HepG2 (cell line): Measurements from ENCODE around the gene NOTUM. TPM values are rescaled to one million over a fixed set of nuclear protein-coding genes. Genes with fewer than 3 reads are reported as not detected.
A peak's percentile ranks its signal among the peaks of the same experiment; 100 is the strongest.

Experiments used
- ARID2 ChIP-seq: sonication (generic); formaldehyde crosslinking; IDR thresholded peaks from 2 replicates; pipeline ENCODE4 v1.8.1; 2022; ENCODE audit warnings: mild to moderate bottlenecking, missing genetic modification reagents, borderline replicate concordance
- ARNTL ChIP-seq: sonication (generic); formaldehyde crosslinking; IDR thresholded peaks from 2 replicates; pipeline ENCODE4 v1.4.0; 2020; ENCODE audit warnings: mild to moderate bottlenecking, missing genetic modification reagents
- CCAR2 ChIP-seq: fragments of 200-400 bp; formaldehyde crosslinking; optimal IDR thresholded peaks from 2 replicates; pipeline ENCODE3; 2018; ENCODE audit warnings: low read depth, mild to moderate bottlenecking, low read length, moderate library complexity
- CCDC6 ChIP-seq: sonication (generic); formaldehyde crosslinking; IDR thresholded peaks from 2 replicates; pipeline ENCODE4 v1.8.1; 2022; ENCODE audit warnings: mild to moderate bottlenecking, missing genetic modification reagents, moderate library complexity
- FOXA1 ChIP-seq, 2 experiments: fragments of 450-650 bp in 1 of 2; sonication (generic) in 1 of 2; formaldehyde crosslinking in 1 of 2; IDR thresholded peaks; 2 replicates each; pipeline versions ENCODE4 v1.4.0 to v1.6.1; 2016 to 2020; ENCODE audit warnings: missing genetic modification reagents in 1 of 2
- HDAC2 ChIP-seq: sonication (generic); formaldehyde crosslinking; IDR thresholded peaks from 2 replicates; pipeline ENCODE4 v1.4.0; 2020; ENCODE audit warnings: missing genetic modification reagents
- MIXL1 ChIP-seq: IDR thresholded peaks from 2 replicates; pipeline ENCODE4 v1.6.1; 2016
- NPAS2 ChIP-seq: sonication (generic); formaldehyde crosslinking; IDR thresholded peaks from 2 replicates; pipeline ENCODE4 v1.8.0; 2022; ENCODE audit warnings: mild to moderate bottlenecking, missing genetic modification reagents, borderline replicate concordance
- NR2F1 ChIP-seq, 2 experiments: fragments of 450-650 bp in 1 of 2; formaldehyde crosslinking in 1 of 2; IDR thresholded peaks; 2 replicates each; pipeline versions ENCODE4 v1.5.0 to v1.6.1; 2016 to 2020; ENCODE audit warnings: mild to moderate bottlenecking in 1 of 2, missing compliant biosample characterization in 1 of 2, missing genetic modification reagents in 1 of 2, moderate library complexity in 1 of 2
- SAP130 ChIP-seq: IDR thresholded peaks from 2 replicates; pipeline ENCODE4 v1.6.1; 2016; ENCODE audit warnings: low read depth
- SYNCRIP ChIP-seq: fragments of 200-400 bp; formaldehyde crosslinking; IDR thresholded peaks from 2 replicates; pipeline ENCODE4 v1.6.1; 2018; ENCODE audit warnings: mild to moderate bottlenecking, low read depth, low read length; ENCODE audit not compliant: insufficient read depth
- TP53 ChIP-seq: sonication (generic); formaldehyde crosslinking; conservative IDR thresholded peaks from 2 replicates; pipeline ENCODE4 v1.4.0; 2020; ENCODE audit warnings: missing genetic modification reagents
- ZSCAN22 ChIP-seq: sonication (generic); formaldehyde crosslinking; IDR thresholded peaks from 2 replicates; pipeline ENCODE4 v1.4.0; 2020; ENCODE audit warnings: mild to moderate bottlenecking, missing genetic modification reagents
- polyA plus RNA-seq, 8 experiments: library from polyadenylated mRNA; depleted of rRNA in 3 of 8; stranded (reverse) in 7 of 8; unstranded in 1 of 8; fragments of >200 nt; fragmentation: Illumina TruSeq in 4 of 8; extraction: Trizol in 4 of 8; gene quantifications; 2 replicates each; pipeline versions ENCODE4 v1.2.1 to v1.2.3, GENCODE V29; 2011 to 2016; ENCODE audit warnings: low read depth in 4 of 8, missing spikeins in 1 of 8, mixed read lengths in 1 of 8; ENCODE audit not compliant: insufficient read depth in 1 of 8
- total RNA-seq, 5 experiments: library from RNA; depleted of rRNA; stranded (reverse); fragments of >200 nt; fragmentation: Illumina TruSeq; extraction: Trizol; gene quantifications; 2 replicates each; pipeline ENCODE4 v1.2.3, GENCODE V29; 2016; ENCODE audit warnings: low read depth in 1 of 5
- TF ChIP-seq, protein P1 (sequence below): sonication (generic); formaldehyde crosslinking; IDR thresholded peaks from 2 replicates; pipeline ENCODE4 v1.4.0; 2020; ENCODE audit warnings: missing genetic modification reagents
- TF ChIP-seq, protein P2 (sequence below): sonication (generic); formaldehyde crosslinking; IDR thresholded peaks from 2 replicates; pipeline ENCODE4 v1.5.0; 2020; ENCODE audit warnings: mild to moderate bottlenecking, missing genetic modification reagents
- TF ChIP-seq, protein P3 (sequence below): sonication (generic); formaldehyde crosslinking; IDR thresholded peaks from 2 replicates; pipeline ENCODE4 v1.4.0; 2020; ENCODE audit warnings: missing genetic modification reagents, borderline replicate concordance
- TF ChIP-seq, protein P4 (sequence below): fragments of 450-650 bp; IDR thresholded peaks from 2 replicates; pipeline ENCODE4 v1.6.1; 2017

Gene NOTUM
- total and polyA plus RNA-seq, 2 of the 13 experiments (the other 11 are each of a cell fraction or from before 2014, with no cell fraction given), result 150 to 160 TPM

DNA sequence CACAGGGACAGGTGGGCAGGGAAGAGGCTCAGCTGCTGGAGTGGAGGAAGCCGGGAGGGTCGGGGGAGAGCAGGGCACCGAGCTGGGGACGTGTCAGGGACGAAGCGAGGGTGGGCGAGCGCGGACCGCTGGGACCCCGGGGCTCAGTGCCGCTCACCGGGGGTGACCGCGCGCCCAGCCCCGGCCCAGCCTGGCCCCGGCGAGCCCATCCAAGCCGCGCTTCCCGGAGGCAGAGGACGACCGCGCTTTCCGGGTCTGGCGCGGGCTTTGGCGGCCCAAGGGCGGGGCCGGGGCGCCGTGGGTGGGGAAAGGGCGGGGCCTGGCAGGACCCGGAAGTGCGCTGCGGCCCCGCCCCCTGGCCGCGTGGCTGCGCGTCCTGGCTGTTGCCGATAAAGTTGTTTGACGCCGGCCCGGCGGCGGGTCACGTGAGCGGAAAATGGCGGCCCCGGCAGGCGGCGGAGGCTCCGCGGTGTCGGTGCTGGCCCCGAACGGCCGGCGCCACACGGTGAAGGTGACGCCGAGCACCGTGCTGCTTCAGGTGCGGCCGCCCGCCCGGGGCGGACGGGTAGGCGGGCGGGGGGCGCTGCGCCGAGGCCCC is 16.3 kb upstream of the NOTUM start, which contains the start of gene ASPSCR1 (continued):
- TF ChIP-seq SYNCRIP (no peak), TP53 (CRISPR knock-in tag) (no peak), SAP130 (CRISPR knock-in tag) (peak; percentile 95), NR2F1 (CRISPR knock-in tag; IDR thresholded peaks at IDR 0.05) (peak in 1 of 2 experiments; percentile 13; a peak in 1 of 4 replicates), CCDC6 (peak; percentile 86), MIXL1 (CRISPR knock-in tag) (no peak), FOXA1 (IDR thresholded peaks at IDR 0.05) (no peak), FOXA1 (CRISPR knock-in tag; IDR thresholded peaks at IDR 0.05) (peak; percentile 82), ARNTL (0 out of 2 replicates have a peak, but pooled peaks have one; percentile 51), NPAS2 (CRISPR knock-in tag) (no peak), HDAC2 (CRISPR knock-in tag) (no peak; the same call in 1 of the 2 replicates), ZSCAN22 (CRISPR knock-in tag) (no peak), ARID2 (CRISPR knock-in tag) (peak; percentile 96), CCAR2 (no peak)
- TF ChIP-seq, protein P1, sequence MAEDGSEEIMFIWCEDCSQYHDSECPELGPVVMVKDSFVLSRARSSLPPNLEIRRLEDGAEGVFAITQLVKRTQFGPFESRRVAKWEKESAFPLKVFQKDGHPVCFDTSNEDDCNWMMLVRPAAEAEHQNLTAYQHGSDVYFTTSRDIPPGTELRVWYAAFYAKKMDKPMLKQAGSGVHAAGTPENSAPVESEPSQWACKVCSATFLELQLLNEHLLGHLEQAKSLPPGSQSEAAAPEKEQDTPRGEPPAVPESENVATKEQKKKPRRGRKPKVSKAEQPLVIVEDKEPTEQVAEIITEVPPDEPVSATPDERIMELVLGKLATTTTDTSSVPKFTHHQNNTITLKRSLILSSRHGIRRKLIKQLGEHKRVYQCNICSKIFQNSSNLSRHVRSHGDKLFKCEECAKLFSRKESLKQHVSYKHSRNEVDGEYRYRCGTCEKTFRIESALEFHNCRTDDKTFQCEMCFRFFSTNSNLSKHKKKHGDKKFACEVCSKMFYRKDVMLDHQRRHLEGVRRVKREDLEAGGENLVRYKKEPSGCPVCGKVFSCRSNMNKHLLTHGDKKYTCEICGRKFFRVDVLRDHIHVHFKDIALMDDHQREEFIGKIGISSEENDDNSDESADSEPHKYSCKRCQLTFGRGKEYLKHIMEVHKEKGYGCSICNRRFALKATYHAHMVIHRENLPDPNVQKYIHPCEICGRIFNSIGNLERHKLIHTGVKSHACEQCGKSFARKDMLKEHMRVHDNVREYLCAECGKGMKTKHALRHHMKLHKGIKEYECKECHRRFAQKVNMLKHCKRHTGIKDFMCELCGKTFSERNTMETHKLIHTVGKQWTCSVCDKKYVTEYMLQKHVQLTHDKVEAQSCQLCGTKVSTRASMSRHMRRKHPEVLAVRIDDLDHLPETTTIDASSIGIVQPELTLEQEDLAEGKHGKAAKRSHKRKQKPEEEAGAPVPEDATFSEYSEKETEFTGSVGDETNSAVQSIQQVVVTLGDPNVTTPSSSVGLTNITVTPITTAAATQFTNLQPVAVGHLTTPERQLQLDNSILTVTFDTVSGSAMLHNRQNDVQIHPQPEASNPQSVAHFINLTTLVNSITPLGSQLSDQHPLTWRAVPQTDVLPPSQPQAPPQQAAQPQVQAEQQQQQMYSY (CRISPR knock-in tag), result no peak; the same call in 1 of the 2 replicates
- TF ChIP-seq, protein P2, sequence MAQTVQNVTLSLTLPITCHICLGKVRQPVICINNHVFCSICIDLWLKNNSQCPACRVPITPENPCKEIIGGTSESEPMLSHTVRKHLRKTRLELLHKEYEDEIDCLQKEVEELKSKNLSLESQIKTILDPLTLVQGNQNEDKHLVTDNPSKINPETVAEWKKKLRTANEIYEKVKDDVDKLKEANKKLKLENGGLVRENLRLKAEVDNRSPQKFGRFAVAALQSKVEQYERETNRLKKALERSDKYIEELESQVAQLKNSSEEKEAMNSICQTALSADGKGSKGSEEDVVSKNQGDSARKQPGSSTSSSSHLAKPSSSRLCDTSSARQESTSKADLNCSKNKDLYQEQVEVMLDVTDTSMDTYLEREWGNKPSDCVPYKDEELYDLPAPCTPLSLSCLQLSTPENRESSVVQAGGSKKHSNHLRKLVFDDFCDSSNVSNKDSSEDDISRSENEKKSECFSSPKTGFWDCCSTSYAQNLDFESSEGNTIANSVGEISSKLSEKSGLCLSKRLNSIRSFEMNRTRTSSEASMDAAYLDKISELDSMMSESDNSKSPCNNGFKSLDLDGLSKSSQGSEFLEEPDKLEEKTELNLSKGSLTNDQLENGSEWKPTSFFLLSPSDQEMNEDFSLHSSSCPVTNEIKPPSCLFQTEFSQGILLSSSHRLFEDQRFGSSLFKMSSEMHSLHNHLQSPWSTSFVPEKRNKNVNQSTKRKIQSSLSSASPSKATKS (CRISPR knock-in tag), result no peak
- TF ChIP-seq, protein P3, sequence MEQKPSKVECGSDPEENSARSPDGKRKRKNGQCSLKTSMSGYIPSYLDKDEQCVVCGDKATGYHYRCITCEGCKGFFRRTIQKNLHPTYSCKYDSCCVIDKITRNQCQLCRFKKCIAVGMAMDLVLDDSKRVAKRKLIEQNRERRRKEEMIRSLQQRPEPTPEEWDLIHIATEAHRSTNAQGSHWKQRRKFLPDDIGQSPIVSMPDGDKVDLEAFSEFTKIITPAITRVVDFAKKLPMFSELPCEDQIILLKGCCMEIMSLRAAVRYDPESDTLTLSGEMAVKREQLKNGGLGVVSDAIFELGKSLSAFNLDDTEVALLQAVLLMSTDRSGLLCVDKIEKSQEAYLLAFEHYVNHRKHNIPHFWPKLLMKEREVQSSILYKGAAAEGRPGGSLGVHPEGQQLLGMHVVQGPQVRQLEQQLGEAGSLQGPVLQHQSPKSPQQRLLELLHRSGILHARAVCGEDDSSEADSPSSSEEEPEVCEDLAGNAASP, result no peak
- TF ChIP-seq, protein P4, sequence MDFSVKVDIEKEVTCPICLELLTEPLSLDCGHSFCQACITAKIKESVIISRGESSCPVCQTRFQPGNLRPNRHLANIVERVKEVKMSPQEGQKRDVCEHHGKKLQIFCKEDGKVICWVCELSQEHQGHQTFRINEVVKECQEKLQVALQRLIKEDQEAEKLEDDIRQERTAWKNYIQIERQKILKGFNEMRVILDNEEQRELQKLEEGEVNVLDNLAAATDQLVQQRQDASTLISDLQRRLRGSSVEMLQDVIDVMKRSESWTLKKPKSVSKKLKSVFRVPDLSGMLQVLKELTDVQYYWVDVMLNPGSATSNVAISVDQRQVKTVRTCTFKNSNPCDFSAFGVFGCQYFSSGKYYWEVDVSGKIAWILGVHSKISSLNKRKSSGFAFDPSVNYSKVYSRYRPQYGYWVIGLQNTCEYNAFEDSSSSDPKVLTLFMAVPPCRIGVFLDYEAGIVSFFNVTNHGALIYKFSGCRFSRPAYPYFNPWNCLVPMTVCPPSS, result no peak
